Central memory CD4-positive, alpha-beta T cell (primary cell): ENCODE measurements around the gene PDE9A.
A peak's percentile ranks its signal among the peaks of the same experiment; 100 is the strongest.

Source experiments
- DNase-seq: peaks from one replicate; pipeline ENCODE4 v3.0.0; 2022

The PDE9A gene

GRCh38 chr21:42644223-42645208, 8.9 kb upstream of the PDE9A start:
- no peak for DNase-seq

DNA sequence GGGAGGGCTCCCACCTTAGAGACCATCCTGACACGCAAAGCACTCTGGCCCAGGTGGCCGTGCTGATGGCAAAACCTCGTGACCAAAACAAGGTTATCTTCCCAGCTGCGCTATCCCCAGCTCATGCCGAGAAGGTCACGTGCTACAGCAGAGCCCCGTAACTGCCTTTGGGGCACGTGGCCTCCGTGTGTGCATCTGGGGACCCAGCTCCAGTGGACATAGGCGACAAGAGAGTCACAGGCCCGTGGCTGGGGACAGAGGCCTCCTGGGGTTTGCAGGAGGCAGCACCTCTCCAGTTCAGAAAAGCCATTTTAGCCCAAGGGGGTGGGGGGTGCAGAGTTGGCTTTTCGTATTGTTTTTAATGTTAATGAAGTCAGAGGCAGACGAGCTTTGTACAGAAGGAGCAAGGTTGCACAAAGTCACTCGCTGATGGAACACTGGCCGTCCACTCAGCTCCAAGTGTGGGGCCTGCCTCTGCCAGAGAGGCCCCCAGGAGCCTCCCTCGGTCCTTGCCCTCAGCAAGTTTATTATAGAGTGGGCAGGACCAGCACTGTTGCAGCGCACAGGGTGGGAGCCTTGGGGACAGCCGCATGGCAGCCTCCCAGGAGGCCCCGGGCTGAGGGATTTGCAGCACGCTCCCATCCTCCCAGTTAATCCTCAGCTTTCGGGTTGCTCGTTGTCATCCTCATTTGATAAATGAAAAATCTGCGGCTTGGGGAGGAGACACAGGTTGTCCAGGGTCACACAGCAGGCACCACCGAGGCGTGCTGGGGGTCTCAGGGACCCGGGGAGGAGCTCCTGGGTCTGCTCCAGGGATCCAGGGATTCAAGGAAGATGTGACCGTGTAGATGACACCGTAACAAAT, 8.0 kb upstream of the PDE9A start:
- DNase-seq: no peak

DNA sequence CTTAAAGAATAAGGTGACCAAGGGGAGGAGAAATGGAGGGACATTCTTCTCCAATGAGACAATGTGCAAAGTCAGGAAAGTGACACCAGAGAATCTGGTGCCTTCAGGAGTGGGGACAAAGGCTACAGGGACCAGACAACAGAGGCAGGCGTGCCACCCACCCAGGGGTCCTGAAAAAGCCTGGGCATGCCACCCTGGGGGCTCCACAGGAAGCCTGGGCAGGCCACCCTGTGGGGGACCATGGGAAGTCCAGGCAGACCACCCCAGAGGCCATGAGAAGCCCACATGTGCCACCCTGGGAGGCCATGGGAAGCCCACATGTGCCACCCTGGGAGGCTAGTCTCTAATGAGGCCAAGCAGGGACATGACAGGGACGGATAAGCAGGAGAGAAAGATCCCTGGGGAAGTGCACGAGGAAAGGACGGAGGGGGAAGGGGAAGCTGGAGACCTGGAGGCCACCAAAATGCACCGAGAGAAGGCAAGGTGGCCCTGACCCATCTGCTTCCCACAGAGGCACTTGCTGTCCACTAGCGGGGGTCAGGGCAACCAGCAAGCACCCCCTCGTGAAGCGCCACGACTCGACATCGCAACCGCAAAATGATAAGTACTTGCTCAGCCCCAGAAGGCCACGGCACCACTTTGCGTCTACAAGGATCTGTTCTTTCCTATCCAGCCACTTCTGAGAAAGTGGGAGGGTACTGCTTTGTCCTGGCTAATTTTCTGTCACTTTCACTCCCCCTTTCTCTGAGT, 7.2 kb upstream of the PDE9A start:
- DNase-seq: no peak

GRCh38 chr21:42646836-42647235, 6.6 kb upstream of the PDE9A start:
- no peak for DNase-seq

DNA sequence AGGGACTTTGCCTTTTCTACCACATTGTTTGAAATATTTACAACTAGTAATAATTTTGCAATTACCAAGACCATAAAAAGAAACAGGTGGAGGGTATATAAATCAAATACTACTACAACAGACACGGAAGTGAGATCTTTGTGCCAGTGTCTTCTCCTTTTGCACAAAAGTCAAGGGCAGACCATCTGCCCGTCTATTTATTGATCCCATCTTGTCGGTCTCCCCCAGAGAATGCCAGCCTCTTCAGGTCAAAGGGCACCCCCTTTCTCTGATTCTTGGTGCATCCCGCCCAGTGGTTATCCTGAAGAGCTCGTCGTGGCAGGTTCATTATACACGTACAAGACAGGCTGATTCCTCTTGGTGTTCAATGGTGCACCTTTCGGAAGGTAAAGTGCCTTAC, 4.8 kb upstream of the PDE9A start:
- DNase-seq: no peak

DNA sequence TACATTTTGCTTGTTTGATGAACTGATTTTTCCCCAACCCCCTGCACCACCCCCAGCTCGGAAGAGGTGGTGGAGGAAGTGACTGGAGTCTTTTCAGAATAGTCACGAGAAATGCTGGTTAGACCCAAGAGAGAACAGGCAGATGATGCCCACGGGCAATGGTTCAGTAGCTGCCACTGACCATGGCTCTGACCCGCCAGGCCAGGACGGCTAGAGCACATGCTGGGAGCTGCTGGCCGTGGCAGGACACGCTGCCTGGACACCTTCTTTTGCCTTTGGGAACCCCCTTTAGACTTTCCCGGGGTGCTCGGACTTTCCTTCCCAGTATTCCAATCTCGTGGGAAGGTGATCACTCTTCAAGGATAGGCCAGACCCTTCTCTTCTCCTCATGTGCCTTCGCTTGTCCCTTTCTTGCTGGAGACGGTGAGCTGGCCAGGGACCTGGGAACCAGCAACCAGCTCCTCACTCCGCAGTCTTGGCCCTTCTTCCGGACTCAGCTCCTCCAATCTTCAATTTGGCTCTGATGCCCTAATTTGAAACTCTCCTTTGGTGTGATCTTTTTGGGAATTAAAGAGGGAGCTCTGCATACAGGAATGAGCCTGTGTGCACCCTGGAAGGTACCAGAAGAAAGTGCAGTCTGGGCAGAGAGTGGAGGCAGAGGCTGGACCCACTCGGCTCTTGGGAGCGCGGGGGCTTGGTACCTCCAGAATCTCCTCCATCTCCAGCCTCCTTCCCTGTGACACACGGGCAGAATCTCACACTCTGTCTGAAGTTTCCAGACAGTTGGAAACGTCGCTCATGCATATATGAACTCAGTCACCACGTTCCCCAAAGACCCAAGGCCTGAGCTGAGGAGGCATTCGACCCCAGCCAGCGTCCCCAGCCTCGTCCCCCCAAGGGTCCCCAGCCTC, 4.0 kb upstream of the PDE9A start:
- no peak for DNase-seq

GRCh38 chr21:42650033-42650370, 3.4 kb upstream of the PDE9A start:
- no peak for DNase-seq

GRCh38 chr21:42650441-42651421, 2.7 kb upstream of the PDE9A start:
- no peak for DNase-seq

GRCh38 chr21:42651515-42652401, 1.7 kb upstream of the PDE9A start:
- DNase-seq: no peak

- DNase-seq: no peak
These were observed 742 bp upstream of the PDE9A start for GRCh38 chr21:42652527-42653230.

- peak; percentile 14 for DNase-seq
These were observed 925 bp downstream of the PDE9A start for GRCh38 chr21:42654179-42654912.

- no peak for DNase-seq
These were observed 1.7 kb downstream of the PDE9A start for GRCh38 chr21:42654913-42655795.

DNA sequence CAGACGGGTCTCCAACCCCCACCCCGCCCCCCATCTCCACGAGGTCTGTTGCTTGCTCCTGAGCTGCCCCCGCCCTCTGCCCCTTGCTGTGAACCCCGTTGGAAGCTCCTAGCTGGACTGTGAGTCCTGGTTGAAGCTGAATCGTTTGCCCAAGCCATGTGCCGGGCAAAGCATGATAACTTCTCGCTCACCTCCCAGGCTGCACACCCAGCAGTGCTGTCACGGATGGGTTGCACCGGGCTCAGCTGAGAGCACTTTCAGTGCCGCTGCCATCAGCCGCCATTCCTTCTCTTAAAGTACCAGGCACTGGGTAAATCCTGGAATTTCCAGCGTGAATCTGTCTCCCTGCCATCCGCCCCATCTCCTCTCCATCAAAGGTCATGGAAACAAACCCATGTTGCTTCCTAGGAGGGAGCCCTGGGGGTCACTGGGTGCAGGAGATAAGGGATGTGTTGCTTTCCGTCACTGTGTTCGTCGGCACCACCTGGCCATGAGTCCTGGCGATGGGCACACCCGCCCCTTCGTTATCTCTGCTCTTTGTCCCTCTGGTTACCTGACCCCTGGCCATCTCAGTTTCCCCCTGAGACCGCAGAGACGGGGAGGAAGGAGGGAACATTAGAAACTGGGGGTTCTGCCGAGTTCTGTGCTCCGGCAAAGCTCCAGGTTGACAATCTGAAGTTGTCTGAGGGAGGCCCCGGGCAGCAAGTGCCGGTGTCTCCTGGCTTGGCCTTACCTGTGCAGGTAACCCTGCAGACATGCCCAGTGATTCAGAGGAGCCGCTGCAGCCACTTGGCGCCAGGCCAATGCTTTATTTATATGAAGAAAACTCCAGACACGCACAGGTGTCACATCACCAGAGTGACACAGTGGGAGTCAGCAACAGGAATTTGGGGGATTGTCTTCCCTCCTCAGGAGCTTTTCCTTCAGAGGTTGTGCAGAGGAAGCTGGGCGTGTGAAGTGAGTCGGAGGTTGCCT, 2.7 kb downstream of the PDE9A start:
- no peak for DNase-seq

GRCh38 chr21:42656872-42657271, 3.5 kb downstream of the PDE9A start:
- no peak for DNase-seq

GRCh38 chr21:42657676-42658319, 4.4 kb downstream of the PDE9A start:
- no peak for DNase-seq
